ENCODE results near the gene TRIP12.

The TRIP12 gene

DNA sequence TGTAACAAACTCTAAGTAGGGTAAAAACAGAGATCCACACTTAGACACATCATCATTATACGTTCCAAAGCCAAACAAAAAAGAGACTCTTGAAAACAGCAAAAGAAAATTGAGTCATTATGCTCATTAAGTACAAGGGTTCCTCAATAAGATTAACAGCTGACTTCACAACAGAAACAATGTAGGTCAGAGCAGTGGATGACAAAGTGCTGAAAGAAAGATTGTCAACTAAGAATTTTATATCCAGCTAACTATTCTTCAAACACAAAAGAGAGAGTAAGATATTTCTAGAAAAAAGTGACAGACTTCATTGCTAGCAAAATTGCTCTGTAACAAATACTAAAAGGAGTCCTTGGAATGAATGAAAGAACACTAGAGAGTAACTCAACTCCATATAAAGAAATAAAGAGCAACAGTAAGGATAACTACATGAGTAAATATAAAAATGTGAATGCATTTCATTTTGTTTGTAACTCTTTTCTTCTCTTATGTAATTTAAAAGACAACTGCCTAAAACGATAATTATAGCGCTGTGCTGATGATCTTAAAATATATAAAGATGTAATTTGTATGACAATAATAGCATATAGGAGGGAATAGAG lies 183.7 kb downstream of the TRIP12 start:
- ATAC-seq = no peak

GRCh38 chr2:229734410-229734809 lies 187.4 kb downstream of the TRIP12 start:
- no peak for ATAC-seq
- TF ChIP-seq CREB5 (CRISPR knock-in tag; IDR thresholded peaks at IDR 0.05; ENCODE audit: low read depth) (no peak), TSHZ2 (CRISPR knock-in tag; IDR thresholded peaks at IDR 0.05) (no peak), OSR1 (CRISPR knock-in tag; IDR thresholded peaks at IDR 0.05) (no peak), ZNF8 (CRISPR knock-in tag; IDR thresholded peaks at IDR 0.05) (no peak), PATZ1 (CRISPR knock-in tag; IDR thresholded peaks at IDR 0.05; ENCODE audit: borderline replicate concordance) (no peak)

More for the DNA sequence above, 183.7 kb downstream of the TRIP12 start:
- no peak for TF ChIP-seq TOX (CRISPR knock-in tag; IDR thresholded peaks at IDR 0.05; ENCODE audit: borderline replicate concordance)
- TF ChIP-seq ISL1 (CRISPR knock-in tag; IDR thresholded peaks at IDR 0.05) = no peak
- TF ChIP-seq CREB5 (CRISPR knock-in tag; IDR thresholded peaks at IDR 0.05; ENCODE audit: low read depth) = no peak
- no peak for TF ChIP-seq PATZ1 (CRISPR knock-in tag; IDR thresholded peaks at IDR 0.05; ENCODE audit: borderline replicate concordance)
- no peak for TF ChIP-seq TSHZ2 (CRISPR knock-in tag; IDR thresholded peaks at IDR 0.05)
- TF ChIP-seq POU6F1 (CRISPR knock-in tag; IDR thresholded peaks at IDR 0.05; ENCODE audit: borderline replicate concordance, low read depth) = no peak
- TF ChIP-seq TCF4 (CRISPR knock-in tag; IDR thresholded peaks at IDR 0.05; ENCODE audit: borderline replicate concordance) = no peak
- TF ChIP-seq ZFP3 (CRISPR knock-in tag; IDR thresholded peaks at IDR 0.05) = no peak
- no peak for TF ChIP-seq ZC3H10 (CRISPR knock-in tag; IDR thresholded peaks at IDR 0.05)
- TF ChIP-seq ZNF8 (CRISPR knock-in tag; IDR thresholded peaks at IDR 0.05) = no peak
- no peak for TF ChIP-seq ESRRG (CRISPR knock-in tag; IDR thresholded peaks at IDR 0.05)
- no peak for TF ChIP-seq ARNTL (CRISPR knock-in tag; IDR thresholded peaks at IDR 0.05; ENCODE audit: borderline replicate concordance, low read depth)
- no peak for TF ChIP-seq PPARA (CRISPR knock-in tag; IDR thresholded peaks at IDR 0.05; ENCODE audit: borderline replicate concordance)
- TF ChIP-seq BACH2 (CRISPR knock-in tag; IDR thresholded peaks at IDR 0.05; ENCODE audit: borderline replicate concordance) = no peak
- no peak for TF ChIP-seq ZNF565 (CRISPR knock-in tag; conservative IDR thresholded peaks at IDR 0.05; ENCODE audit: low read depth)
- no peak for TF ChIP-seq ZFP30 (CRISPR knock-in tag; IDR thresholded peaks at IDR 0.05)
- no peak for TF ChIP-seq ZNF70 (CRISPR knock-in tag; IDR thresholded peaks at IDR 0.05)
- TF ChIP-seq OSR1 (CRISPR knock-in tag; IDR thresholded peaks at IDR 0.05) = no peak

Measured in SK-N-SH treated with all-trans-retinoic acid at 6 μM for 48 hours (cell line).